ENCODE measurements around the gene NAXD.

GRCh38 chr13:110653851-110654250 is 38.5 kb downstream of the NAXD start:
- TF ChIP-seq, protein P1, sequence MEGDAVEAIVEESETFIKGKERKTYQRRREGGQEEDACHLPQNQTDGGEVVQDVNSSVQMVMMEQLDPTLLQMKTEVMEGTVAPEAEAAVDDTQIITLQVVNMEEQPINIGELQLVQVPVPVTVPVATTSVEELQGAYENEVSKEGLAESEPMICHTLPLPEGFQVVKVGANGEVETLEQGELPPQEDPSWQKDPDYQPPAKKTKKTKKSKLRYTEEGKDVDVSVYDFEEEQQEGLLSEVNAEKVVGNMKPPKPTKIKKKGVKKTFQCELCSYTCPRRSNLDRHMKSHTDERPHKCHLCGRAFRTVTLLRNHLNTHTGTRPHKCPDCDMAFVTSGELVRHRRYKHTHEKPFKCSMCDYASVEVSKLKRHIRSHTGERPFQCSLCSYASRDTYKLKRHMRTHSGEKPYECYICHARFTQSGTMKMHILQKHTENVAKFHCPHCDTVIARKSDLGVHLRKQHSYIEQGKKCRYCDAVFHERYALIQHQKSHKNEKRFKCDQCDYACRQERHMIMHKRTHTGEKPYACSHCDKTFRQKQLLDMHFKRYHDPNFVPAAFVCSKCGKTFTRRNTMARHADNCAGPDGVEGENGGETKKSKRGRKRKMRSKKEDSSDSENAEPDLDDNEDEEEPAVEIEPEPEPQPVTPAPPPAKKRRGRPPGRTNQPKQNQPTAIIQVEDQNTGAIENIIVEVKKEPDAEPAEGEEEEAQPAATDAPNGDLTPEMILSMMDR (IDR thresholded peaks at IDR 0.05), result no peak
- TF ChIP-seq EZH2 (IDR thresholded peaks at IDR 0.05) (no peak), EZH2phosphoT487 (IDR thresholded peaks at IDR 0.05) (no peak)
